ENCODE measurements around the gene COL8A1. TPM values are rescaled to one million over a fixed set of nuclear protein-coding genes. Genes with fewer than 3 reads are reported as not detected.

COL8A1 gene
- total RNA-seq (2011; cell fraction: chromatin; rRNA removed; ENCODE audit: low replicate concordance): not detected in 2 replicates
- not detected in 2 replicates for total RNA-seq (2011; cell fraction: nucleolus; rRNA removed)
- total RNA-seq (2011; cell fraction: nucleoplasm; rRNA removed): not detected in 2 replicates
- total RNA-seq (2014; rRNA removed): not detected in 2 replicates
- not detected in 2 replicates for total RNA-seq (2014; rRNA removed; fragmentation: Illumina TruSeq; extraction: Trizol)
- total RNA-seq (2015; rRNA removed; fragmentation: Illumina TruSeq; extraction: Trizol): not detected in 2 replicates
- 0.07 and 0.16 TPM in 2 replicates for total RNA-seq (2021)
- not detected in 2 replicates for polyA plus RNA-seq (2011; rRNA removed)
- polyA plus RNA-seq (2011; cell fraction: cytosol; rRNA removed): 0.03 TPM in 1 of 2 replicates, not detected in the other
- not detected in 2 replicates for polyA plus RNA-seq (2011; cell fraction: nucleus; rRNA removed)
- 0.03 TPM in 1 of 2 replicates, not detected in the other for polyA plus RNA-seq (2012)
- polyA plus RNA-seq (2014; fragmentation: Illumina TruSeq; extraction: Trizol): not detected in 2 replicates
- not detected for polyA plus RNA-seq (2014; fragmentation: Nextera tagmentation; extraction: Ambion mirVana)
- not detected in 2 replicates for polyA plus RNA-seq (2014; rRNA removed)
- not detected in 2 replicates for polyA minus RNA-seq (2011; rRNA and poly(A)+ RNA removed)
- polyA minus RNA-seq (2011; cell fraction: cytosol; rRNA and poly(A)+ RNA removed): not detected in 2 replicates
- not detected in 2 replicates for polyA minus RNA-seq (2011; cell fraction: nucleus; rRNA and poly(A)+ RNA removed)
- Bru-seq, nascent RNA: percentile 3 among the genes with signal in this experiment
- BruChase-seq, experiment 1, labeled RNA remaining after a 2-hour chase: percentile 3 among the genes with signal in this experiment
- percentile 3 among the genes with signal in this experiment for BruChase-seq, experiment 2, labeled RNA remaining after a 6-hour chase
- long read RNA-seq, experiment 1: 0 reads
- long read RNA-seq, experiment 2: 0 reads
- long read RNA-seq, experiment 3: 0 reads

DNA sequence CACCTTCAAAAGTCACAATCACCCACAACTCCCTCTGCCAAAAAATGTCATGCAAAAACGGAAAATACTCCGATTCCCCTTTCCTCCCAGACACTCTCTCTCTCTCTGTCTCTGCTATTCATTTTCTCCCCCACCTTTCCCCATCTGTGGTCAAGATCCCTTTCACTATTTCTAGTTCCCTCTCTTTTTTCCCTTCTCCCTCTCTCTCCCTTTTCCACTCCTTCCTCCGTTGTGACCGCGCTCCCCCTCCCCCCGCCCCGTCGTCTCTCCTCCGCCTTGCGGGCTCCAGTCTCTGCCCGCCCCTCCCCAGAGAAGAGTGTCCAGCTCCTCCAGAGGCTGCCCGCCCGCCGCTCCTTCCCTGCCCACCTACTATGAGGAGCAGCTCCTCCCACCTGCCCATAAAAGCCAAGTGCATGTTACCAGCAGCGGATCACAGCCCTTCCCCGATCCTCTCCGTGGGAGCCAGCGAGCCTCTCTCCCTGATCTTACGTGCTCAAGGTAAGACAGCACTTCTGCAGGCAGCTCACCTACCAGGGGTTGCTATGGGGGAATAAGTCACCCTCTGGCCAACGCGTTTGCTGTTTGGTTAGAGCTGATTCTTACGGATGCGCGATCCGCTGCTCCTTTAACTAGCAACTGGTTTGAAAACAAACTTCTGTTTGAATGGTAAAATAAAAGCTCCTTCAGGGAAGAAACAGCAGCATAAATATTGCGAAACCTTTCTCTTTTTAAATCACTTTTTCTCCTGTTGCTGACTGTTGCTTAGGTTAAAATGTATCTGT is at the start of gene COL8A1:
COL8A1 (plus strand) TSS at position 428 of the 782 bp plus-strand sequence. CDS start 152,089 bp downstream, outside the sequence.
- H3K4me2 ChIP-seq (ENCODE audit: insufficient read depth, low read length): no peak within 1 kb of the TSS
- H3K4me1 ChIP-seq (replicated peaks in 1 of 2; ENCODE audit: control insufficient read depth in 2 of 2, insufficient read depth in 2 of 2, low read length in 2 of 2): no peaks in the 10 kb centered on the region; a peak in 1 of 5 replicates
- no peak within 1 kb of the TSS for H3K27ac ChIP-seq (ENCODE audit: extremely low read depth, low read depth, low read length)
- CTCF ChIA-PET (ENCODE audit: low intra/inter-chr PET ratio): no interaction called here
- FAIRE-seq (no peak), DNase-seq (ENCODE audit: extremely low read depth in 1 of 4, low spot score in 3 of 4) (no peak), ATAC-seq (no peak)
- POLR2A ChIA-PET: no interaction called here
- H3K4me3 ChIP-seq: no peak within 1 kb of the TSS
- no peaks in the 10 kb centered on the region for H3K36me3 ChIP-seq (ENCODE audit: control insufficient read depth, insufficient read depth, low read length)
- H3K27me3 ChIP-seq (ENCODE audit: control insufficient read depth in 2 of 2, insufficient read depth in 2 of 2, low read length in 2 of 2): peaks cover 3 to 11% of the 10 kb centered on the region in 2 experiments; a peak in 3 of 5 replicates
- H3K79me2 ChIP-seq (ENCODE audit: control insufficient read depth, insufficient read depth, low read length): no peaks in the 10 kb centered on the region
- 0% methylated on average over 2 of the region's 26 CpGs for WGBS (ENCODE audit: insufficient coverage, low coverage, missing lambda C conversion rate)
- no peaks in the 10 kb centered on the region for H4K20me1 ChIP-seq (replicated peaks; ENCODE audit: control insufficient read depth, insufficient read depth, low read length)
- no peaks in the 10 kb centered on the region for H3K9me1 ChIP-seq (ENCODE audit: control insufficient read depth, insufficient read depth, low read length)
- intact Hi-C loops (cut with micrococcal nuclease) (no loop called here), in situ Hi-C loops (cut with MboI) (no loop called here)
- no peaks in the 10 kb centered on the region for H3K9me3 ChIP-seq (replicated peaks; ENCODE audit: control insufficient read depth, insufficient read depth, low read depth, low read length)
- H3K9ac ChIP-seq (ENCODE audit: insufficient read depth in 1 of 2, low read depth in 2 of 2, low read length in 2 of 2): no peak within 1 kb of the TSS
- no TSS peak for BruUV-seq (replicated peaks)
- no peak within 1 kb of the TSS for H2AFZ ChIP-seq (ENCODE audit: low read depth, low read length)
- no peak for TF ChIP-seq FOXM1 (IDR thresholded peaks at IDR 0.05; ENCODE audit: low read depth)
- TF ChIP-seq FOXM1 (CRISPR knock-in tag; IDR thresholded peaks at IDR 0.05; ENCODE audit: low read depth): no peak
- TF ChIP-seq, protein P1, sequence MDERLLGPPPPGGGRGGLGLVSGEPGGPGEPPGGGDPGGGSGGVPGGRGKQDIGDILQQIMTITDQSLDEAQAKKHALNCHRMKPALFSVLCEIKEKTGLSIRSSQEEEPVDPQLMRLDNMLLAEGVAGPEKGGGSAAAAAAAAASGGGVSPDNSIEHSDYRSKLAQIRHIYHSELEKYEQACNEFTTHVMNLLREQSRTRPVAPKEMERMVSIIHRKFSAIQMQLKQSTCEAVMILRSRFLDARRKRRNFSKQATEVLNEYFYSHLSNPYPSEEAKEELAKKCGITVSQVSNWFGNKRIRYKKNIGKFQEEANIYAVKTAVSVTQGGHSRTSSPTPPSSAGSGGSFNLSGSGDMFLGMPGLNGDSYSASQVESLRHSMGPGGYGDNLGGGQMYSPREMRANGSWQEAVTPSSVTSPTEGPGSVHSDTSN (CRISPR knock-in tag; IDR thresholded peaks at IDR 0.05; ENCODE audit: low read depth): no peak
- TF ChIP-seq, protein P1 (tag; conservative IDR thresholded peaks at IDR 0.05; ENCODE audit: low read depth): no peak
- no peak for TF ChIP-seq RBM25 (IDR thresholded peaks at IDR 0.05; ENCODE audit: low read depth, low read length, severe bottlenecking)
- TF ChIP-seq STAT5A (IDR thresholded peaks at IDR 0.05; ENCODE audit: borderline replicate concordance, low read length): no peak
- no peak for TF ChIP-seq ZNF512 (tag; IDR thresholded peaks at IDR 0.05)
- no peak for TF ChIP-seq ZNF609 (CRISPR knock-in tag; IDR thresholded peaks at IDR 0.05; ENCODE audit: borderline replicate concordance)
